ENCODE measurements around the gene DNMT3L.

Gene DNMT3L

DNA sequence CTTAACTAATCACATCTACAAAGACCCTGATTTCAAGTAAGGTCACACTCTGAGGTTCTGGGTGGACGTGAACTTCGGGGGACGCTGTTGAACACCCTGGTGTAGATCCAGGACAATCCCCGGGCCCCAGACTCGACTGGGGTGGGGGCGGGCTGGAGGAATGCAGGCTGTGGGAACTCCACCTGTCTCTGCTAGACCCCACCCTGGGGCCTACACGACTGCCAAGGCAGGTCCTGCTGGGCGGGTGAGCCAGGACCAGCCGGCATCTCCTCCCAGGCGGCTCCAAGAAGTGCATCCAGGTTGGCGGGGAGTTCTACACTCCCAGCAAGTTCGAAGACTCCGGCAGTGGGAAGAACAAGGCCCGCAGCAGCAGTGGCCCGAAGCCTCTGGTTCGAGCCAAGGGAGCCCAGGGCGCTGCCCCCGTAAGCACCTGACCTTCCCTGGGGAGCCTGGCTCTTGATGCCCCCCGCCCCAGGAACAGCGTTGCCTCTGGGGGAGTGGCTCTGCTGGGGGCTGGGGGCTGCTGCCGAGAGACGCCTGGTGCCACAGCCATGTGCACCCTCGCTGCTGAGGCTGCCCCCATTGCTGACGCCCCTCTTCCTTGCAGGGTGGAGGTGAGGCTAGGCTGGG is 27.8 kb upstream of the DNMT3L start:
- Histone ChIP-seq H3K9me3 (ENCODE audit: control extremely low read depth in 1 of 5, control insufficient read depth in 4 of 5, insufficient read depth in 2 of 5, low read depth in 1 of 5, low read length in 4 of 5) (no peaks in the 10 kb centered on the region), H3K27ac (ENCODE audit: insufficient read depth in 1 of 2, low read depth in 1 of 2, low read length in 2 of 2, poor library complexity in 1 of 2, severe bottlenecking in 2 of 2) (no peak overlapping the region), H3K4me1 (ENCODE audit: control extremely low read depth in 1 of 4, control insufficient read depth in 4 of 4, insufficient read depth in 4 of 4, low read length in 3 of 4) (peaks cover 0 to 14% (median 8%) of the 10 kb centered on the region in 4 experiments), H3K4me3 (ENCODE audit: control insufficient read depth in 1 of 7, extremely low read depth in 1 of 7, insufficient read depth in 4 of 7, low read depth in 2 of 7, low read length in 6 of 7) (no peak overlapping the region), H3K27me3 (replicated peaks in 2 of 5; ENCODE audit: control insufficient read depth in 4 of 5, insufficient read depth in 5 of 5, low read length in 4 of 5) (no peaks in the 10 kb centered on the region), H3K36me3 (ENCODE audit: control insufficient read depth in 4 of 4, insufficient read depth in 4 of 4, low read length in 3 of 4) (no peaks in the 10 kb centered on the region)
- POLR2A ChIA-PET = no interaction called here
- no peak for DNase-seq
- CTCF ChIA-PET = no interaction called here
- 94% methylated on average over 23 of the region's 24 CpGs for WGBS (ENCODE audit: insufficient coverage)

DNA sequence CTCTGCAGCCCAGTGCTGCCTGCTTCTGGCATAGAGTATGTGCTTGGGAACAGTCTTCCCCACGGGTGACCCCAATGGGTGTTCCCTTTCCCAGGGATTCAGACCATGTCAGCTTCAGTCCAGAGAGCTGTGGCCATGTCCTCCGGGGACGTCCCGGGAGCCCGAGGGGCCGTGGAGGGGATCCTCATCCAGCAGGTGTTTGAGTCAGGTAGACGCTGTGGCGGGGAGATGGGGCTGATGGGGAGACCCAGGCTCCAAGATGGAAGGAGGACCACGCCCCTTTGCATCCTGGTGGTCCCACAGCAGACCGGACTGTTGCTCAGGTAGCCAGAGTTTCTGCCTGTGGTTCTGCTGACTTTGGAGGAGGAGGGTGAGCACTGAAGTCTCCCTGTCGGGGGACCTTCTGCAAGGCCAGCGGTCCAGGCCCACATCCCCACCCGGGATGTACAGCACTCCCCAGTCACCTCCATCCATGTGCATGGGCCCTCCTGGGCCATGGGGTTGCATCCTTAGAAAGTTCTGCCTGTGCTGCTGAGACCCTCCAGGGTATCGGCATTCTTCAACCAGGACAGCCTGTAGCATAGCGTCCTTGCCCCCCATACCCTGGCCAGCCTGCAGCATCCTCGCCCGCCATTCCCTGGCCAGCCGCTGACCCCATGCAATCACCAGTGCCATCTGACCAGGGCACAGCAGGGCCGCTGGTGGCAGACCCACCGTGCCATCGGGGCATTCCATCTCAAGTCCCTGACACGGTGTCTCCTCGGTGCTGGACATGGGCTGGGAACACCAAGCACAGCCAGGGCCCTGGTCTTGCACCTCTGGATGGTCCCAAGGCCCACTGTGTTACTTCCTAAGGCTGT is 26.8 kb upstream of the DNMT3L start:
- 98% methylated on average over 19 of the region's 23 CpGs for WGBS (ENCODE audit: insufficient coverage)
- ChIA-PET POLR2A (no interaction called here), CTCF (interaction anchor here (1.5 kb wide), 1 partner anchor 22 kb away, joined by 4 read pairs; no protein-coding TSS in a partner anchor)
- H3K4me3 ChIP-seq (ENCODE audit: control insufficient read depth in 1 of 7, extremely low read depth in 1 of 7, insufficient read depth in 4 of 7, low read depth in 2 of 7, low read length in 6 of 7) = no peak overlapping the region
- no peaks in the 10 kb centered on the region for H3K36me3 ChIP-seq (ENCODE audit: control insufficient read depth in 4 of 4, insufficient read depth in 4 of 4, low read length in 3 of 4)
- no peak for DNase-seq
- no peaks in the 10 kb centered on the region for H3K9me3 ChIP-seq (ENCODE audit: control extremely low read depth in 1 of 5, control insufficient read depth in 4 of 5, insufficient read depth in 2 of 5, low read depth in 1 of 5, low read length in 4 of 5)
- peaks cover 0 to 22% (median 16%) of the 10 kb centered on the region in 4 experiments for H3K4me1 ChIP-seq (ENCODE audit: control extremely low read depth in 1 of 4, control insufficient read depth in 4 of 4, insufficient read depth in 4 of 4, low read length in 3 of 4)
- no peak overlapping the region for H3K27ac ChIP-seq (ENCODE audit: insufficient read depth in 1 of 2, low read depth in 1 of 2, low read length in 2 of 2, poor library complexity in 1 of 2, severe bottlenecking in 2 of 2)
- H3K27me3 ChIP-seq (replicated peaks in 2 of 5; ENCODE audit: control insufficient read depth in 4 of 5, insufficient read depth in 5 of 5, low read length in 4 of 5) = no peaks in the 10 kb centered on the region

DNA sequence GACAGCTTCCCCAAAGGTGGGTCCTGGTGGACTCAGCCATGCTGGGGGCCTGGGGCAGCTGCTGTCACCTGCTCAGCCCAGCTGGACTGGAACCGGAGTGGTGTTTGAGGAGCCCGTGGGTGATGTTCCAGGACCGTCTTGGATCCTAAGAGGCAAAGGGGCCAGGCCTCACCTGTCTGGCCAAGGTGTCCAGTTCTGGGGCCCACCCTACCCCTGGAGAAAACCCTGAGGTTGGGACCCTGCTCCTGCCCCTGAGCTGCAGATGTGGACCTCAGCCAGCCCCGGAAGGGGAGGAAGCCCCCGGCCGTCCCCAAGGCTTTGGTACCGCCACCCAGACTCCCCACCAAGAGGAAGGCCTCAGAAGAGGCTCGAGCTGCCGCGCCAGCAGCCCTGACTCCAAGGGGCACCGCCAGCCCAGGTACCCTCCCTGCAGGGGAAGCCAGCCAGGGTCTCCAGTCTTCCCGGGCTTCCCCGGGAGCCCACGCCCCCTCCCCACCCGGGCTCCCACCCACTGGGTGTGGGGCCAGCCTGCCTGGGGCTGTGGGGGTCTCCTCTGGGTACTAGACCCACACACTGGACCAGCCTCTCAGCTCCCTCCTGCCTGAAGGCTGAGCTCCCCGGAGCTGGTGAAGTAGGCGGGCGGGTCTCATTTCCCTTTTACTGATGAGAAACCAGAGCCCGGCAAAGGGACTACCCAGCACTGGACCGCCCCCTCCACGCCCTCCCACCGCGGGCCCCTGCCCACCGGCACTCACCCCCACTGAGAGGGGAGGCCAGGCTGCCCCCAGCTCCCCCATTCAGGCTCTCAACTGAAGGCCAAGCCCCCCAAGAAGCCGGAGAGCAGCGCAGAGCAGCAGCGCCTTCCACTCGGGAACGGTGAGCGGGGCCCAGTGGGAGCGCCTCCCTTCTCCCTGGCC is 25.3 kb upstream of the DNMT3L start:
- WGBS (ENCODE audit: insufficient coverage) = 86% methylated on average over 22 of the region's 31 CpGs
- Histone ChIP-seq H3K4me1 (ENCODE audit: control extremely low read depth in 1 of 4, control insufficient read depth in 4 of 4, insufficient read depth in 4 of 4, low read length in 3 of 4) (peaks cover 0 to 22% (median 16%) of the 10 kb centered on the region in 4 experiments), H3K36me3 (ENCODE audit: control insufficient read depth in 4 of 4, insufficient read depth in 4 of 4, low read length in 3 of 4) (no peaks in the 10 kb centered on the region), H3K9me3 (ENCODE audit: control extremely low read depth in 1 of 5, control insufficient read depth in 4 of 5, insufficient read depth in 2 of 5, low read depth in 1 of 5, low read length in 4 of 5) (no peaks in the 10 kb centered on the region), H3K27me3 (replicated peaks in 2 of 5; ENCODE audit: control insufficient read depth in 4 of 5, insufficient read depth in 5 of 5, low read length in 4 of 5) (no peaks in the 10 kb centered on the region), H3K4me3 (ENCODE audit: control insufficient read depth in 1 of 7, extremely low read depth in 1 of 7, insufficient read depth in 4 of 7, low read depth in 2 of 7, low read length in 6 of 7) (no peak overlapping the region), H3K27ac (ENCODE audit: insufficient read depth in 1 of 2, low read depth in 1 of 2, low read length in 2 of 2, poor library complexity in 1 of 2, severe bottlenecking in 2 of 2) (no peak overlapping the region)
- DNase-seq = no peak
- ChIA-PET POLR2A (no interaction called here), CTCF (interaction anchor here (1.5 to 1.7 kb wide), 2 partner anchors 11 to 21 kb away, joined by 4 to 10 read pairs; no protein-coding TSS in a partner anchor)

DNA sequence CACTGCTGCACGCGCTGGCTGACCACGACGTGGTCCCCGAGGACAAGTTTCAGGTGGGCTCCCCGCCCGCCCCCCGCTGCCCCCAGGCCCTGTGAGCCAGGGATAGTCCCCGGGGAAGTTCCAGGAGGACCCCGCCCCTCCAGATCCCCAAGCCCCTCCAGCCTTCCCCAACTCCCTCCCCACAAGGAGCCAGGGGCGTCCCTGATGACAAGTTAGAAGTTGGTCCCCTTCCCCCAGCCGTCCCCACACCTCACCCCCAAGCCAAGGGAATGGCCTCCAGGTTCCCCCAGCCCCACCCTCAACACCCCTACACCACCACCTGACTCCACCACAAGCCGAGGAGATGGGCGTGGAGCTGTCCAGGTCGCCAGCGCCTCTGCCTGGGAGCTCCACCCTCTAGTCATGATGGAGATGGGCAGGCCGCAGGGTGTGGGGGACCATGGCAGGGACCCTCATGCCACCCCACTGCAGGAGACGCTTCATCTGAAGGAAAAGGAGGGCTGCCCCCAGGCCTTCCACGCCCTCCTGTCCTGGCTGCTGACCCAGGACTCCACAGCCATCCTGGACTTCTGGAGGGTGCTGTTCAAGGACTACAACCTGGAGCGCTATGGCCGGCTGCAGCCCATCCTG is 24.5 kb upstream of the DNMT3L start:
- no peaks in the 10 kb centered on the region for H3K9me3 ChIP-seq (ENCODE audit: control extremely low read depth in 1 of 5, control insufficient read depth in 4 of 5, insufficient read depth in 2 of 5, low read depth in 1 of 5, low read length in 4 of 5)

DNA sequence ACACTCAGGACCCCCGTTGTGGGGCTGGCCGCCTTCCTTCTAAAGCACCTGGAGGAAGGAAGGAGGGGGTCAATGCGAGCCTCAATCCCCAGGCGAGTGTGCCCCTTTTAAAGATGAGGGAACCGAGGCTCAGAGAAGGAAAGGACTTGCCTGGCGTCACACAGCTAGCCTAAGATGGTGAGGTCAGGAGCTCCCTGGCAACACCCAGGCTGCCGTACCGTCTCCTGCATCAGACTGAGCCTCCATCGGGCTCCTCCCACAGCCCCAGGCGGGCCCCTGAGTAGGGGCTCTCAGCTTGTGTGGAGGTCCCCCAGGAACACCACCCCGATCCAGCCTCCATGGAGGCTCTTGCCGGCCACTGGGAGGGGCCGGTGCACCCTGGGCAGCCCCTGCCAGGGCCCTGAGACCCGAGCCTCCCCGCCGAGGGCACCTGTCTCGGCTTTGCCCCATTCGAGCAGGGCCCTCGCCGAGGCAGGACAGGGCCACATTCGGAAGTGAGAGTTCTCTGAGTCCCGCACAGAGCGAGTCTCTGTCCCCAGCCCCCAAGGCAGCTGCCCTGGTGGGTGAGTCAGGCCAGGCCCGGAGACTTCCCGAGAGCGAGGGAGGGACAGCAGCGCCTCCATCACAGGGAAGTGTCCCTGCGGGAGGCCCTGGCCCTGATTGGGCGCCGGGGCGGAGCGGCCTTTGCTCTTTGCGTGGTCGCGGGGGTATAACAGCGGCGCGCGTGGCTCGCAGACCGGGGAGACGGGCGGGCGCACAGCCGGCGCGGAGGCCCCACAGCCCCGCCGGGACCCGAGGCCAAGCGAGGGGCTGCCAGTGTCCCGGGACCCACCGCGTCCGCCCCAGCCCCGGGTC is 23.7 kb upstream of the DNMT3L start, which contains the start of gene AIRE:
Gene AIRE (plus strand): TSS at position 739 of the 855 bp plus-strand sequence. CDS start 131 bp downstream, outside the sequence.
- POLR2A ChIA-PET = no interaction called here
- no peaks in the 10 kb centered on the region for H3K27me3 ChIP-seq (replicated peaks in 2 of 5; ENCODE audit: control insufficient read depth in 4 of 5, insufficient read depth in 5 of 5, low read length in 4 of 5)
- H3K9me3 ChIP-seq (ENCODE audit: control extremely low read depth in 1 of 5, control insufficient read depth in 4 of 5, insufficient read depth in 2 of 5, low read depth in 1 of 5, low read length in 4 of 5) = no peaks in the 10 kb centered on the region
- WGBS (ENCODE audit: insufficient coverage) = 66% methylated on average over 49 of the region's 56 CpGs
- no peaks in the 10 kb centered on the region for H3K36me3 ChIP-seq (ENCODE audit: control insufficient read depth in 4 of 4, insufficient read depth in 4 of 4, low read length in 3 of 4)
- peaks cover 0 to 22% (median 16%) of the 10 kb centered on the region in 4 experiments for H3K4me1 ChIP-seq (ENCODE audit: control extremely low read depth in 1 of 4, control insufficient read depth in 4 of 4, insufficient read depth in 4 of 4, low read length in 3 of 4)
- no peak within 1 kb of the TSS for H3K27ac ChIP-seq (ENCODE audit: insufficient read depth in 1 of 2, low read depth in 1 of 2, low read length in 2 of 2, poor library complexity in 1 of 2, severe bottlenecking in 2 of 2)
- CTCF ChIA-PET = interaction anchor here (1.5 kb wide), 1 partner anchor 13 kb away, joined by 6 read pairs; no protein-coding TSS in a partner anchor
- peak in 1 of 3 donors; percentile 43 for DNase-seq
- peak within 1 kb of the TSS in 2 of 7 experiments; percentile 32 to 38 for H3K4me3 ChIP-seq (ENCODE audit: control insufficient read depth in 1 of 7, extremely low read depth in 1 of 7, insufficient read depth in 4 of 7, low read depth in 2 of 7, low read length in 6 of 7)

More for the DNA sequence above, 24.5 kb upstream of the DNMT3L start:
- no peaks in the 10 kb centered on the region for H3K27me3 ChIP-seq (replicated peaks in 2 of 5; ENCODE audit: control insufficient read depth in 4 of 5, insufficient read depth in 5 of 5, low read length in 4 of 5)
- CTCF ChIA-PET = interaction anchor here (1.5 to 1.7 kb wide), 2 partner anchors 12 kb away, joined by 6 to 10 read pairs; no protein-coding TSS in a partner anchor
- no peaks in the 10 kb centered on the region for H3K36me3 ChIP-seq (ENCODE audit: control insufficient read depth in 4 of 4, insufficient read depth in 4 of 4, low read length in 3 of 4)
- no peak for DNase-seq
- POLR2A ChIA-PET = no interaction called here
- H3K4me1 ChIP-seq (ENCODE audit: control extremely low read depth in 1 of 4, control insufficient read depth in 4 of 4, insufficient read depth in 4 of 4, low read length in 3 of 4) = peaks cover 0 to 22% (median 16%) of the 10 kb centered on the region in 4 experiments
- H3K27ac ChIP-seq (ENCODE audit: insufficient read depth in 1 of 2, low read depth in 1 of 2, low read length in 2 of 2, poor library complexity in 1 of 2, severe bottlenecking in 2 of 2) = no peak overlapping the region
- H3K4me3 ChIP-seq (ENCODE audit: control insufficient read depth in 1 of 7, extremely low read depth in 1 of 7, insufficient read depth in 4 of 7, low read depth in 2 of 7, low read length in 6 of 7) = peak overlapping the region in 1 of 7 experiments; percentile 38
- 81% methylated on average over 12 of the region's 21 CpGs for WGBS (ENCODE audit: insufficient coverage)

DNA sequence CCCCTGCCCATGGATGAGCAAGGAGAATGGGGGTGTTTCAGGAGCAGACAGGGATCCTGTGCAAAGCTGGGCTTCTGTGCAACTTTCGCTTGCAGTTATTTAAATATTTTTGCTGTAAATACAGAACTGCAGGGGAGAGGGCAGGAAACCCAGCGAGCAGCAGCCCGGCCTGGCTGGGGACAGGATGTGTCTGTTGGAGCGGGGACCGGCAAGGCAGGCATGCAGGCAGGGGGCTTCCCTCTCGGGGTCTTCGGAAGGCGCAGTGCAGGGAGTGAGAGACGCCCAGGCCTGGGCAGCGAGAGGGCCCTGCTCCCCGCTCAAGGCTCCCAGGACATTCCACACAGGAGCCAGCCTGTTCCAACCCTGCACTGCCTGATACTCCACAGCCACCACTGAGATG is 22.3 kb upstream of the DNMT3L start:
- Histone ChIP-seq H3K4me1 (ENCODE audit: control extremely low read depth in 1 of 4, control insufficient read depth in 4 of 4, insufficient read depth in 4 of 4, low read length in 3 of 4) (peaks cover 0 to 22% (median 16%) of the 10 kb centered on the region in 4 experiments), H3K9me3 (ENCODE audit: control extremely low read depth in 1 of 5, control insufficient read depth in 4 of 5, insufficient read depth in 2 of 5, low read depth in 1 of 5, low read length in 4 of 5) (no peaks in the 10 kb centered on the region), H3K36me3 (ENCODE audit: control insufficient read depth in 4 of 4, insufficient read depth in 4 of 4, low read length in 3 of 4) (no peaks in the 10 kb centered on the region), H3K4me3 (ENCODE audit: control insufficient read depth in 1 of 7, extremely low read depth in 1 of 7, insufficient read depth in 4 of 7, low read depth in 2 of 7, low read length in 6 of 7) (peak overlapping the region in 2 of 7 experiments; percentile 19 to 38), H3K27me3 (replicated peaks in 2 of 5; ENCODE audit: control insufficient read depth in 4 of 5, insufficient read depth in 5 of 5, low read length in 4 of 5) (no peaks in the 10 kb centered on the region), H3K27ac (ENCODE audit: insufficient read depth in 1 of 2, low read depth in 1 of 2, low read length in 2 of 2, poor library complexity in 1 of 2, severe bottlenecking in 2 of 2) (no peak overlapping the region)
- peak in 2 of 3 donors; percentile 64 to 69 for DNase-seq
- 25% methylated on average over 4 of the region's 11 CpGs for WGBS (ENCODE audit: insufficient coverage)
- POLR2A ChIA-PET = no interaction called here
- CTCF ChIA-PET = interaction anchor here (1.1 kb wide), 1 partner anchor 16 kb away, joined by 5 read pairs; no protein-coding TSS in a partner anchor
